ENCODE data around the gene TNXB. TPM values are rescaled to one million over a fixed set of nuclear protein-coding genes. Genes with fewer than 3 reads are reported as not detected.

Gene TNXB
- total and polyA plus RNA-seq, 9 of the 15 experiments (the other 6 are each of a cell fraction or from before 2014, with no cell fraction given): 0.14 to 28.1 (median 12.4) TPM

- TF ChIP-seq STAT6 (CRISPR knock-in tag; IDR thresholded peaks at IDR 0.05) (no peak), SRSF7 (optimal IDR thresholded peaks at IDR 0.05; ENCODE audit: low read depth, low read length) (no peak), TAL1 (IDR thresholded peaks at IDR 0.05) (no peak), HNRNPL (IDR thresholded peaks at IDR 0.05; ENCODE audit: low read depth, low read length) (peak; percentile 19; the same call in 1 of the 2 replicates), ARID4B (CRISPR knock-in tag; IDR thresholded peaks at IDR 0.05) (no peak), ZNF592 (IDR thresholded peaks at IDR 0.05) (no peak), TEAD4 (IDR thresholded peaks at IDR 0.05; ENCODE audit: low read length) (peak; percentile 15; the same call in 1 of the 2 replicates), TEAD4 (CRISPR knock-in tag; IDR thresholded peaks at IDR 0.05; ENCODE audit: borderline replicate concordance) (no peak), FOS (IDR thresholded peaks at IDR 0.05; ENCODE audit: extremely low read depth, insufficient read length) (no peak), U2AF2 (optimal IDR thresholded peaks at IDR 0.05; ENCODE audit: low read depth, low read length) (no peak), ATF3 (IDR thresholded peaks at IDR 0.05) (peak; percentile 52), ATF3 (CRISPR knock-in tag; conservative IDR thresholded peaks at IDR 0.05) (no peak)
Measured at GRCh38 chr6:32086661-32087573, 22.2 kb downstream of the TNXB start (continued).

Measured in K562 (cell line).